ENCODE results near the gene GORASP2.
"Not testable (repeated sequence)": the region's sequence is repeated elsewhere in the genome, so short reads cannot be mapped to it uniquely, and the experiment has no call there.

Gene GORASP2

DNA sequence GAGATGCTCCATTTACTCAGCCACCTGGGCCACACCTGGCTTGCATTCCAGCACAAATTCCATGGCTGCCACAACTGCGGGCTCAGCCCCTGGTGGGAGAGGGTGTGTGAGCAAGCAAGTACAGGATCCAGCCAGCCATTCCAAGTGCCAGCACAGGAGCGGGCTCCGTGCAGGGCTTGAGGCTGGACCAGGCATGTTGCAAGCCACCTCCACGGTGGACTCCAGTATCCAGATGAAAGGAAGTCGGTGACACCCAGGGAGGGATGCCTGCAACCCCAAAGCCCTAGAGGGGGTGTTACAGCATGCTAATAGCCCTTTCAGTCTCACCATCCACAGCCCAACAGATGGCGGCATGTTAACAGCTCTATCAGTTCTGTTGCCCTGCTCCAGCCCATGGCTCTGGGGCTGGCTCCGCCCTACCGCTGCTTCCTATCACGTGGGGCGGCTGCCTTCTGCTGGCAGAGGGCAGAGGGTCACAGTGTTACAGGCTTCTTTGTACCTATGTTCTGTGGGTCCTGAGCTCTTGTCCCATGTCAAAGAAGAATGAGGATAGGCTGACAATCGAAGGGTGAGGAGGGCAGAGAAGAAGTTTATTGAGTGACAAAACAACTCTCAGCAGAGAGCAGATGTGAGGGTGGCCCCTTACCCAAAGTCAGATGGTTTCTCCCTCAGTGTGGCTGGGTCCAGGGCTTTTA lies 11.7 kb upstream of the GORASP2 start:
- H3K4me2 ChIP-seq (ENCODE audit: low read length), result no peak overlapping the region
- no peak overlapping the region for H2AFZ ChIP-seq (ENCODE audit: low read length)
- H3K27me3 ChIP-seq (ENCODE audit: insufficient read depth, low read length), result no peaks in the 10 kb centered on the region
- no peaks in the 10 kb centered on the region for H4K20me1 ChIP-seq (ENCODE audit: insufficient read depth, low read length)
- H3K4me3 ChIP-seq (ENCODE audit: low read depth, low read length, poor library complexity, severe bottlenecking), result no peak overlapping the region
- H3F3A ChIP-seq (ENCODE audit: insufficient read depth, low read length), result no peaks in the 10 kb centered on the region
- no peak overlapping the region for H3K9ac ChIP-seq (ENCODE audit: low read length)
- no peaks in the 10 kb centered on the region for H3K36me3 ChIP-seq (ENCODE audit: insufficient read depth, low read length)
- H3K4me1 ChIP-seq (ENCODE audit: insufficient read depth, low read length, severe bottlenecking), result no peaks in the 10 kb centered on the region
- TF ChIP-seq EZH2 (IDR thresholded peaks at IDR 0.05; ENCODE audit: borderline replicate concordance, low read length), result no peak
- TF ChIP-seq CTCF (IDR thresholded peaks at IDR 0.05; ENCODE audit: low read length), result no peak
- no peak overlapping the region for H3K27ac ChIP-seq (ENCODE audit: low read depth, low read length, poor library complexity, severe bottlenecking)
- no peaks in the 10 kb centered on the region for H3K9me2 ChIP-seq (ENCODE audit: low read depth, low read length)
- no peaks in the 10 kb centered on the region for H3K79me2 ChIP-seq (ENCODE audit: insufficient read depth, low read length)
- H3K9me3 ChIP-seq (ENCODE audit: low read length), result peaks cover 28% of the 10 kb centered on the region

- H2AFZ ChIP-seq (ENCODE audit: low read length), result no peak overlapping the region
- H3K9me3 ChIP-seq (ENCODE audit: low read length), result peaks cover 27% of the 10 kb centered on the region
- H3K4me2 ChIP-seq (ENCODE audit: low read length), result no peak overlapping the region
- no peak overlapping the region for H3K27ac ChIP-seq (ENCODE audit: low read depth, low read length, poor library complexity, severe bottlenecking)
- no peaks in the 10 kb centered on the region for H3K4me1 ChIP-seq (ENCODE audit: insufficient read depth, low read length, severe bottlenecking)
- H3K9me2 ChIP-seq (ENCODE audit: low read depth, low read length), result no peaks in the 10 kb centered on the region
- H3F3A ChIP-seq (ENCODE audit: insufficient read depth, low read length), result no peaks in the 10 kb centered on the region
- H3K79me2 ChIP-seq (ENCODE audit: insufficient read depth, low read length), result no peaks in the 10 kb centered on the region
- H3K9ac ChIP-seq (ENCODE audit: low read length), result no peak overlapping the region
- H3K27me3 ChIP-seq (ENCODE audit: insufficient read depth, low read length), result no peaks in the 10 kb centered on the region
- no peaks in the 10 kb centered on the region for H4K20me1 ChIP-seq (ENCODE audit: insufficient read depth, low read length)
- TF ChIP-seq CTCF (IDR thresholded peaks at IDR 0.05; ENCODE audit: low read length), result no peak
- no peak for TF ChIP-seq EZH2 (IDR thresholded peaks at IDR 0.05; ENCODE audit: borderline replicate concordance, low read length)
- no peak overlapping the region for H3K4me3 ChIP-seq (ENCODE audit: low read depth, low read length, poor library complexity, severe bottlenecking)
- no peaks in the 10 kb centered on the region for H3K36me3 ChIP-seq (ENCODE audit: insufficient read depth, low read length)
These were observed 11.1 kb upstream of the GORASP2 start for GRCh38 chr2:170917957-170918356.

- H3K4me3 ChIP-seq (ENCODE audit: low read depth, low read length, poor library complexity, severe bottlenecking); H3K27ac ChIP-seq (ENCODE audit: low read depth, low read length, poor library complexity, severe bottlenecking); H3K36me3 ChIP-seq (ENCODE audit: insufficient read depth, low read length); H3K27me3 ChIP-seq (ENCODE audit: insufficient read depth, low read length); H3K4me2 ChIP-seq (ENCODE audit: low read length); H4K20me1 ChIP-seq (ENCODE audit: insufficient read depth, low read length); H2AFZ ChIP-seq (ENCODE audit: low read length); H3K4me1 ChIP-seq (ENCODE audit: insufficient read depth, low read length, severe bottlenecking); H3K9ac ChIP-seq (ENCODE audit: low read length); H3F3A ChIP-seq (ENCODE audit: insufficient read depth, low read length); H3K9me2 ChIP-seq (ENCODE audit: low read depth, low read length); H3K79me2 ChIP-seq (ENCODE audit: insufficient read depth, low read length): not testable (repeated sequence)
- H3K9me3 ChIP-seq (ENCODE audit: low read length), result peaks cover 40% of the 10 kb centered on the region
These were observed 7.2 kb upstream of the GORASP2 start for GRCh38 chr2:170921873-170922272.

Data from OCI-LY1 (cell line).